Measurements from ENCODE around the gene ANKFY1.

ANKFY1 gene

DNA sequence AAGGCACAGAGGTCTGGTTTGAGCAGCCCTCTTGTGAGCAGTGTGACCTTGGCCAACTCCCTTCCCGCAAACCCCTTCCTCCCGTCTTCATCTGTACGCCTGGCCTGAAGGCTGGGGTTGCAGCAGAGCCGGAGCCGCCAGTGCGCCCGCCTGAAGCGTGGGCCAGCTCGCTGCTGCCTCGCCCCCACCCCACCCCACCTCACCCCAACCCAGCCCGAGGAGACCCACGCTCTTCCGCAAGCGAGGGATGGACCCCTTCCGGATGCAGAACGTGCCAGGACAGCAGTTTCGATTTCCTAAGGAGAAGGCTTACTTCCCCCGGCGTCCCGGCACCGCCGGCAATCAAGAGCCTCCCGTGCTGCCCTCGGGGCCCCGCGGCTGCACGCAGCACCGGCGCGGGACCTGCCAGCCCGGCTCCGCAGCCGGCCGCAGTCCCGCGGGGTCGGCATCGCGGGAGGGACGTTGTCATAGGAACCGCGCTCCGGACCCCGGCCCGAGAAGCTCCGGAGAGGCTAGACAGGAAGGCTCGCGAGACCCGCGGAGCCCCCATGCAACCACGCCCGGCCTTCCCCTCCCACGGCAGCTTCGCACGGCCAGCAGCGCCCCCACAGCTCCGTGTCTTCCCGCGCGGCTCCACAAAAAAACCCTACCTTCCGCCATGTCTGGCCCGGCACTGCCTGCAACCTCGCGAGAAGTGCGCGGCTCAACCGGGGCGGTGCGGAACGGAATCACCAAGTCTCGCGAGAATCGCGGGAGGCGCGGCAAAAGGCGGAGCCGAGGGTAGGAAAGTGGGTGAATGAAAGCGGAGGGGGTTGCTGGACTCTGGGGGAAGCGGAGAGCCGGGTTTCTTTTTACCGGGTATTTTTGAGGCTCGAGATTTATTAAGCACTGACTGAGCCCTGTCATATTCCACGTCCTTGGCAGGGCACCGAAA, at the start of gene ANKFY1:
Gene ANKFY1, minus strand, starts transcription at position 698 of the 934 bp plus-strand sequence. Its CDS starts 38 bp downstream, at position 660.
- H3K36me3 ChIP-seq (replicated peaks; ENCODE audit: low read depth, low read length) = peaks cover 7% of the 10 kb centered on the region
- peak within 1 kb of the TSS; percentile 81 for H2AFZ ChIP-seq (ENCODE audit: low read depth, low read length)
- peak within 1 kb of the TSS; percentile 89 for H3K4me3 ChIP-seq (ENCODE audit: low read length)
- H3K4me1 ChIP-seq (ENCODE audit: low read length) = peaks cover 12% of the 10 kb centered on the region
- no peak for TF ChIP-seq EZH2phosphoT487 (IDR thresholded peaks at IDR 0.05; ENCODE audit: low read depth)
- no peak for TF ChIP-seq CTCF (IDR thresholded peaks at IDR 0.05; ENCODE audit: low read depth, low read length)
- H3K27ac ChIP-seq (ENCODE audit: low read length) = peak within 1 kb of the TSS; percentile 30
- H3K9me3 ChIP-seq (ENCODE audit: insufficient read depth, low read length) = no peaks in the 10 kb centered on the region
- no peaks in the 10 kb centered on the region for H4K20me1 ChIP-seq (ENCODE audit: insufficient read depth, low read length)
- peaks cover 42% of the 10 kb centered on the region for H3K79me2 ChIP-seq (ENCODE audit: low read length)
- peak within 1 kb of the TSS; percentile 97 for H3K4me2 ChIP-seq (ENCODE audit: low read length)
- no peaks in the 10 kb centered on the region for H3K27me3 ChIP-seq (ENCODE audit: low read depth, low read length)
- peak within 1 kb of the TSS; percentile 76 for H3K9ac ChIP-seq (ENCODE audit: low read length)

DNA sequence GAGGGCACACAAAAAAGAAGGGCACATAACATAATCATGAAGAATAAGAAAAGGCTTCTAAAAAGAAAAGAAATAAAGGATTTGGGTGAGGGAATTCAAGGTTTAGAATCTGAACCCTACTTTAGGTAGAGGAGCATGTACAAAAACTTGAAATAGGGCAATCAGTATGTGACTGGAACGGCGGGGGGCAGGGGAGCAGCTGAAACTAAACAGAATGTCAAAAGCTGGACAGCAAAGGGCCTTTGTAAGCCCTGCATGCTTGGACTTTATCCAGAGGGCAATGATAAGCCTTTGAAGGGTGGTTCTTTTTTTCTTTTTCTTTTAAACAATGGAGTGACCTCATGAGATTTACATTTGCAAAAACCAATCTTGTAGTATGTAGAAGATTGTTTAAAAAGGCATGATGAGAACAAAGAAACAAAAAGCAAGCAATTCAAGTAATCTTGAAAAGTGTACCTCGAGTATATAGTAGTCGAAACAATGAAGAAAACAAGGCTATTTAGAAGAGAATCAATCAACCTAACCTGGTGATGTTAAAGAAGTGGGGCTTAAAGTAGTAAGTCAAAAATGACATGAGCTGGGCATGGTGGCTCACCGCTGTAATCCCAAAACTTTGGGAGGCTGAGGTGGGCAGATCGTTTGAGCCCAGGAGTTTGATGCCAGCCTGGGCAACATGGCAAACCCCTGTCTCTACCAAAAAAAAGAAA, 46.7 kb upstream of the ANKFY1 start:
- Histone ChIP-seq H3K27me3 (ENCODE audit: low read depth, low read length) (no peaks in the 10 kb centered on the region), H3K27ac (ENCODE audit: low read length) (no peak overlapping the region), H2AFZ (ENCODE audit: low read depth, low read length) (no peak overlapping the region), H3K36me3 (replicated peaks; ENCODE audit: low read depth, low read length) (no peaks in the 10 kb centered on the region), H4K20me1 (ENCODE audit: insufficient read depth, low read length) (peaks cover 69% of the 10 kb centered on the region), H3K4me3 (ENCODE audit: low read length) (no peak overlapping the region), H3K9me3 (ENCODE audit: insufficient read depth, low read length) (no peaks in the 10 kb centered on the region), H3K79me2 (ENCODE audit: low read length) (peaks cover 74% of the 10 kb centered on the region), H3K9ac (ENCODE audit: low read length) (no peak overlapping the region), H3K4me2 (ENCODE audit: low read length) (no peak overlapping the region), H3K4me1 (ENCODE audit: low read length) (no peaks in the 10 kb centered on the region)
- TF ChIP-seq CTCF (IDR thresholded peaks at IDR 0.05; ENCODE audit: low read depth, low read length) = no peak
- TF ChIP-seq EZH2phosphoT487 (IDR thresholded peaks at IDR 0.05; ENCODE audit: low read depth) = no peak

- Histone ChIP-seq H4K20me1 (ENCODE audit: insufficient read depth, low read length) (peaks cover 68% of the 10 kb centered on the region), H3K79me2 (ENCODE audit: low read length) (peaks cover 68% of the 10 kb centered on the region), H3K27ac (ENCODE audit: low read length) (no peak overlapping the region), H3K9me3 (ENCODE audit: insufficient read depth, low read length) (no peaks in the 10 kb centered on the region), H3K4me3 (ENCODE audit: low read length) (no peak overlapping the region), H3K4me1 (ENCODE audit: low read length) (no peaks in the 10 kb centered on the region), H3K27me3 (ENCODE audit: low read depth, low read length) (no peaks in the 10 kb centered on the region), H3K4me2 (ENCODE audit: low read length) (no peak overlapping the region), H3K9ac (ENCODE audit: low read length) (no peak overlapping the region), H2AFZ (ENCODE audit: low read depth, low read length) (no peak overlapping the region), H3K36me3 (replicated peaks; ENCODE audit: low read depth, low read length) (no peaks in the 10 kb centered on the region)
- TF ChIP-seq CTCF (IDR thresholded peaks at IDR 0.05; ENCODE audit: low read depth, low read length) (no peak), EZH2phosphoT487 (IDR thresholded peaks at IDR 0.05; ENCODE audit: low read depth) (no peak)
Measured at GRCh38 chr17:4309897-4310296, 46.1 kb upstream of the ANKFY1 start.
